ENCODE results near the gene PRR7. TPM values are rescaled to one million over a fixed set of nuclear protein-coding genes. Genes with fewer than 3 reads are reported as not detected.

Gene PRR7
- total and polyA plus RNA-seq, 2 experiments from 2014 or later: 7.6 to 9.7 TPM

- Mint-ChIP-seq H3K27me3 (ENCODE audit: insufficient read depth, low read depth, poor library complexity) (peaks cover 28% of the 10 kb centered on the region), H3K36me3 (ENCODE audit: low read depth) (peaks cover 44% of the 10 kb centered on the region), H3K4me1 (peaks cover 23% of the 10 kb centered on the region), H3K4me3 (no peak overlapping the region), H3K27ac (no peak overlapping the region), H3K9me3 (peaks cover 4% of the 10 kb centered on the region; the same call in 1 of the 3 replicates)
- ATAC-seq: peak; percentile 51
- H3K36me3 ChIP-seq (ENCODE audit: insufficient read depth): peaks cover 2% of the 10 kb centered on the region; the same call in 1 of the 2 replicates
- H3K9me2 ChIP-seq (ENCODE audit: insufficient read depth): no peaks in the 10 kb centered on the region
- peaks cover 13% of the 10 kb centered on the region; the same call in 1 of the 2 replicates for H3F3A ChIP-seq (replicated peaks; ENCODE audit: low read depth)
- H3K79me2 ChIP-seq (replicated peaks; ENCODE audit: insufficient read depth): no peaks in the 10 kb centered on the region
- no peak overlapping the region for H3K27ac ChIP-seq (ENCODE audit: low read depth)
- no peak overlapping the region for H2AFZ ChIP-seq
- TF ChIP-seq ZNF331 (CRISPR knock-in tag; IDR thresholded peaks at IDR 0.05; ENCODE audit: low read depth) (no peak), EZH2 (IDR thresholded peaks at IDR 0.05; ENCODE audit: low read depth, unreplicated experiment) (no peak), POLR2AphosphoS5 (IDR thresholded peaks at IDR 0.05; ENCODE audit: low read depth) (0 out of 2 replicates have a peak, but pooled peaks have one; percentile 14)
- H3K4me1 ChIP-seq (ENCODE audit: insufficient read depth): peaks cover 13% of the 10 kb centered on the region
- H3K4me3 ChIP-seq: no peak overlapping the region
- DNase-seq (ENCODE audit: low spot score): no peak
- peaks cover 12% of the 10 kb centered on the region for H3K27me3 ChIP-seq (ENCODE audit: insufficient read depth)
- no peaks in the 10 kb centered on the region; the same call in 1 of the 2 replicates for H4K20me1 ChIP-seq (replicated peaks; ENCODE audit: insufficient read depth)
- no peak overlapping the region for H3K4me2 ChIP-seq
These were observed 6.2 kb upstream of the PRR7 start for GRCh38 chr5:177440211-177440989.

- no peak overlapping the region for H3K4me3 Mint-ChIP-seq
- no peaks in the 10 kb centered on the region; the same call in 1 of the 2 replicates for H4K20me1 ChIP-seq (replicated peaks; ENCODE audit: insufficient read depth)
- peaks cover 20% of the 10 kb centered on the region for H3K27me3 ChIP-seq (ENCODE audit: insufficient read depth)
- DNase-seq (ENCODE audit: low spot score) (no peak), ATAC-seq (no peak)
- no peak overlapping the region for H2AFZ ChIP-seq
- peaks cover 36% of the 10 kb centered on the region for H3K27me3 Mint-ChIP-seq (ENCODE audit: insufficient read depth, low read depth, poor library complexity)
- peaks cover 41% of the 10 kb centered on the region for H3K36me3 Mint-ChIP-seq (ENCODE audit: low read depth)
- H3K27ac ChIP-seq (ENCODE audit: low read depth): no peak overlapping the region
- H3F3A ChIP-seq (replicated peaks; ENCODE audit: low read depth): peaks cover 18% of the 10 kb centered on the region; the same call in 1 of the 2 replicates
- no peak overlapping the region for H3K4me3 ChIP-seq
- H3K36me3 ChIP-seq (ENCODE audit: insufficient read depth): no peaks in the 10 kb centered on the region
- peaks cover 4% of the 10 kb centered on the region; the same call in 2 of the 3 replicates for H3K9me3 Mint-ChIP-seq
- H3K79me2 ChIP-seq (replicated peaks; ENCODE audit: insufficient read depth): no peaks in the 10 kb centered on the region
- peaks cover 30% of the 10 kb centered on the region for H3K4me1 Mint-ChIP-seq
- H3K4me1 ChIP-seq (ENCODE audit: insufficient read depth): peaks cover 20% of the 10 kb centered on the region
- H3K9me2 ChIP-seq (ENCODE audit: insufficient read depth): no peaks in the 10 kb centered on the region
- H3K27ac Mint-ChIP-seq: no peak overlapping the region
- H3K4me2 ChIP-seq: no peak overlapping the region
- TF ChIP-seq CREB1 (CRISPR knock-in tag; IDR thresholded peaks at IDR 0.05; ENCODE audit: low read depth): no peak
- TF ChIP-seq CTCF (conservative IDR thresholded peaks at IDR 0.05; ENCODE audit: low read depth in 2 of 2): no peak
- TF ChIP-seq EZH2phosphoT487 (IDR thresholded peaks at IDR 0.05; ENCODE audit: unreplicated experiment): no peak
- TF ChIP-seq REST (IDR thresholded peaks at IDR 0.05; ENCODE audit: unreplicated experiment): no peak
- no peak for TF ChIP-seq ZNF331 (CRISPR knock-in tag; IDR thresholded peaks at IDR 0.05; ENCODE audit: low read depth)
- TF ChIP-seq STAT1 (IDR thresholded peaks at IDR 0.05; ENCODE audit: unreplicated experiment): no peak
These were observed 5.4 kb upstream of the PRR7 start for GRCh38 chr5:177440990-177441780.

All from GM23338 (cell line).